Endothelial cell of umbilical vein (primary cell): ENCODE results near the gene LAMB4. TPM values are rescaled to one million over a fixed set of nuclear protein-coding genes. Genes with fewer than 3 reads are reported as not detected.

Source experiments
- BruUV-seq: library from RNA; stranded (reverse); fragments of 400-500 nt; replicated peaks from 2 replicates; lab custom pipeline; 2021; lab: Mats Ljungman, UMichigan
- CTCF ChIA-PET: fragments of 300-600, 350-600 bp; sonication (Branson Sonifier 250); formaldehyde crosslinking; loops from one replicate; lab custom pipeline; 2021; ENCODE audit warnings: antibody characterized with exemption, inconsistent platforms; lab: Charles Lee
- POLR2A ChIA-PET: fragments of 300-600, 350-600 bp; sonication (Branson Sonifier 250); formaldehyde crosslinking; loops from one replicate; lab custom pipeline; 2021; ENCODE audit warnings: antibody characterized with exemption, inconsistent platforms; lab: Charles Lee
- DNase-seq: peaks from one replicate; pipeline ENCODE4 v3.0.0-alpha.2; 2011; ENCODE audit warnings: low read depth, low spot score
- FAIRE-seq: peaks from 2 replicates; lab custom pipeline; 2011; peaks lifted over from hg19 to GRCh38; lab: Jason Lieb, UNC
- H2AFZ ChIP-seq: 2 replicates; pipeline ENCODE4 v1.6.0; 2012; ENCODE audit warnings: low read depth, low read length, control low read depth, inconsistent platforms
- H3K27ac ChIP-seq: 2 replicates; pipeline ENCODE4 v1.5.1; 2011; ENCODE audit warnings: low read depth, mild to moderate bottlenecking, control low read depth, low read length, moderate library complexity; ENCODE audit not compliant: insufficient read depth
- H3K27me3 ChIP-seq, 2 experiments: 2 replicates each; pipeline versions ENCODE4 v1.6.0 to v1.6.1; 2011; ENCODE audit warnings: low read length in 2 of 2, mixed read lengths in 1 of 2; ENCODE audit not compliant: control insufficient read depth in 2 of 2, insufficient read depth in 2 of 2
- H3K36me3 ChIP-seq, 2 experiments: 2 replicates in 1 of 2; 3 replicates in 1 of 2; pipeline ENCODE4 v1.5.1; 2011; ENCODE audit warnings: low read length in 2 of 2, mild to moderate bottlenecking in 1 of 2, moderate library complexity in 1 of 2; ENCODE audit not compliant: control insufficient read depth in 2 of 2, insufficient read depth in 2 of 2; ENCODE audit errors: extremely low read depth in 1 of 2
- H3K4me1 ChIP-seq: 3 replicates; pipeline ENCODE4 v1.5.1; 2011; ENCODE audit warnings: mild to moderate bottlenecking, low read length; ENCODE audit not compliant: control insufficient read depth, insufficient read depth; ENCODE audit errors: extremely low read depth
- H3K4me2 ChIP-seq: 2 replicates; pipeline ENCODE4 v1.6.1; 2011; ENCODE audit warnings: low read length, control low read depth, mixed read lengths; ENCODE audit not compliant: insufficient read depth
- H3K4me3 ChIP-seq, 3 experiments: fragments of 200-600 bp in 1 of 3; sonication (generic), shearing (Covaris generic) in 1 of 3; replicated peaks in 1 of 3; 2 replicates each; pipeline ENCODE4 v1.5.1; 2011 to 2016; ENCODE audit warnings: control low read depth in 3 of 3, low read length in 3 of 3, mild to moderate bottlenecking in 2 of 3, inconsistent platforms in 1 of 3, low read depth in 1 of 3, moderate library complexity in 1 of 3; ENCODE audit not compliant: insufficient read depth in 1 of 3
- H3K79me2 ChIP-seq: 2 replicates; pipeline ENCODE4 v1.6.0; 2012; ENCODE audit warnings: low read length, inconsistent platforms; ENCODE audit not compliant: control insufficient read depth, insufficient read depth
- H3K9ac ChIP-seq: replicated peaks from 2 replicates; pipeline ENCODE3; 2011; ENCODE audit warnings: low read length, control low read depth; ENCODE audit not compliant: insufficient read depth; ENCODE audit errors: extremely low read depth
- H3K9me1 ChIP-seq: replicated peaks from 3 replicates; pipeline ENCODE4 v1.6.0; 2011; ENCODE audit warnings: mild to moderate bottlenecking, low read length; ENCODE audit not compliant: control insufficient read depth, insufficient read depth; ENCODE audit errors: extremely low read depth
- H3K9me3 ChIP-seq: replicated peaks from 2 replicates; pipeline ENCODE4 v1.5.1; 2012; ENCODE audit warnings: low read length, inconsistent platforms; ENCODE audit not compliant: control insufficient read depth, insufficient read depth
- H4K20me1 ChIP-seq: replicated peaks from 2 replicates; pipeline ENCODE3; 2011; ENCODE audit warnings: mild to moderate bottlenecking, low read length; ENCODE audit not compliant: control insufficient read depth, insufficient read depth; ENCODE audit errors: extremely low read depth
- CTCF ChIP-seq, 2 donors: IDR thresholded peaks; 1 replicate in 1 of 2; 2 replicates in 1 of 2; pipeline ENCODE4 v1.5.1; 2011; ENCODE audit warnings: low read length in 2 of 2, mild to moderate bottlenecking in 2 of 2, moderate library complexity in 2 of 2, control low read depth in 1 of 2, inconsistent platforms in 1 of 2, low read depth in 1 of 2; ENCODE audit not compliant: insufficient read depth in 1 of 2; ENCODE audit errors: extremely low read depth in 1 of 2
- EZH2 ChIP-seq: IDR thresholded peaks from 2 replicates; pipeline ENCODE4 v1.6.1; 2012; ENCODE audit warnings: borderline replicate concordance, low read depth, mild to moderate bottlenecking, moderate library complexity, low read length, inconsistent platforms; ENCODE audit not compliant: severe bottlenecking
- FOS ChIP-seq: IDR thresholded peaks from 2 replicates; pipeline ENCODE4 v1.6.1; 2011; ENCODE audit warnings: mild to moderate bottlenecking, low read length, moderate library complexity, borderline replicate concordance; ENCODE audit not compliant: insufficient read depth
- GATA2 ChIP-seq: IDR thresholded peaks from 2 replicates; pipeline ENCODE4 v1.7.0; 2011; ENCODE audit warnings: low read depth, mild to moderate bottlenecking, moderate library complexity, mixed read lengths, low read length; ENCODE audit not compliant: insufficient read length, insufficient read depth
- JUN ChIP-seq: IDR thresholded peaks from 2 replicates; pipeline ENCODE4 v1.6.1; 2011; ENCODE audit warnings: borderline replicate concordance, low read depth; ENCODE audit not compliant: insufficient read length, insufficient read depth
- MAX ChIP-seq: IDR thresholded peaks from 2 replicates; pipeline ENCODE4 v1.6.1; 2011; ENCODE audit not compliant: insufficient read depth, insufficient read length
- MYC ChIP-seq: IDR thresholded peaks from one replicate; pipeline ENCODE4 v1.6.1; 2011; ENCODE audit warnings: mild to moderate bottlenecking, low read depth, low read length
- POLR2A ChIP-seq: IDR thresholded peaks from 2 replicates; pipeline ENCODE4 v1.6.1; 2012; ENCODE audit warnings: low read depth, mild to moderate bottlenecking, control low read depth, low read length
- POLR2AphosphoS5 ChIP-seq: IDR thresholded peaks from 2 replicates; pipeline ENCODE4 v1.6.1; 2012; ENCODE audit warnings: low read depth, mild to moderate bottlenecking, control low read depth, low read length, moderate library complexity; ENCODE audit not compliant: insufficient read depth
- dilution Hi-C: fragments of 300-500 bp; cut with MboI; formaldehyde crosslinking; loops from one replicate; pipeline ENCODE4 v1.15.0; 2019; ENCODE audit warnings: low sequenced_read_pairs; ENCODE audit not compliant: extremely low pct_ligation_motif_present
- intact Hi-C: fragments of 100-400 bp; cut with micrococcal nuclease; formaldehyde crosslinking; loops from one replicate; pipeline ENCODE4 v1.10.0; 2022
- polyA plus RNA-seq, 4 experiments: library from polyadenylated mRNA; depleted of rRNA in 3 of 4; stranded (reverse) in 3 of 4; unstranded in 1 of 4; fragments of >200 nt; gene quantifications; 2 replicates each; pipeline versions ENCODE4 v1.2.1 to v1.2.3, GENCODE V29; 2011 to 2012; ENCODE audit warnings: missing spikeins in 1 of 4
- total RNA-seq: library from RNA; stranded (reverse); gene quantifications from 2 replicates; pipeline ENCODE4 v1.2.3, GENCODE V29; 2021

The LAMB4 gene
- total and polyA plus RNA-seq, 2 donors (not counting 3 experiments of a cell fraction or from before 2014, with no cell fraction given) = 0.15 to 0.20 TPM

- Histone ChIP-seq H2AFZ (no peak overlapping the region), H3K4me1 (peaks cover 69% of the 10 kb centered on the region), H3K9me1 (no peaks in the 10 kb centered on the region), H3K79me2 (peaks cover 65% of the 10 kb centered on the region), H3K4me3 (peak overlapping the region in 1 of 3 experiments; percentile 17), H4K20me1 (no peaks in the 10 kb centered on the region), H3K4me2 (peak overlapping the region; percentile 73), H3K9me3 (no peaks in the 10 kb centered on the region), H3K36me3 (peaks cover 22 to 50% of the 10 kb centered on the region in 2 experiments), H3K27ac (peak overlapping the region; percentile 99), H3K9ac (peak overlapping the region; percentile 88), H3K27me3 (no peaks in the 10 kb centered on the region)
- ChIA-PET CTCF (interaction anchor here (1.1 to 13.4 kb wide), 4 partner anchors 10 to 151 kb away, joined by 3 to 284 read pairs (median 12); no protein-coding TSS in a partner anchor), POLR2A (interaction anchor here (1.0 kb wide), 2 partner anchors 9 to 21 kb away, joined by 3 to 4 read pairs; no protein-coding TSS in a partner anchor)
- intact Hi-C loops (loop anchor here (1.0 to 10.0 kb wide), 5 partner anchors 9 to 250 kb away; partner anchors contain the start of genes CBLL1 and LAMB1), dilution Hi-C loops (no loop called here)
- DNase-seq (no peak), FAIRE-seq (no peak)
- TF ChIP-seq GATA2 = no peak
- no peak for TF ChIP-seq EZH2
- TF ChIP-seq POLR2AphosphoS5 = no peak
- no peak for TF ChIP-seq FOS
- TF ChIP-seq MYC = no peak
- no peak for TF ChIP-seq MAX
- no peak for TF ChIP-seq CTCF (IDR thresholded peaks at IDR 0.05; ENCODE audit: extremely low read depth in 1 of 2, insufficient read depth in 1 of 2, low read depth in 1 of 2, low read length in 2 of 2)
- no peak for TF ChIP-seq POLR2A
- TF ChIP-seq JUN = no peak
- BruUV-seq = no TSS peak
These were observed 135.6 kb downstream of the LAMB4 start for GRCh38 chr7:107994421-107995030.
